Measurements from ENCODE around the gene ABHD16A.

ABHD16A gene

DNA sequence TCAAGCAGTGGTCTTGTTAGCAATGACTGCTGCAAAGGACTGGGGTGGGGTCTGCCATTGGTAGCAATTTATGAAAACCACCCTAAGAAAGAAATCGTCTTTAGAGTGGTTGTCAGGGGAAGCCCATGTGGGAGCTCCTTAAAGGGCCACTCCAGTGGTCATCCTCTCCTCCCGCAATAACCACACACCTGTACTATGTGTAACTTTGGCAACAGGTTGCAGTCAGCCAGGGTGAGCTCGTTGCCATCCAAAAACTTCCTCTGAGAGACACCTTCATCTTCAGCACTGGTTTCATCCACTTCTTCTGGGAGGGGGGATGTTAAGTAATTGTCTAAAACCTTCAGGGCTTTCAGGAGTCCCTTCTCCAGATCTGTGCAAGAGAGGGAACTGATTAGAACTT is 28.9 kb upstream of the ABHD16A start:
- DNase-seq (ENCODE audit: low read depth in 2 of 2) = no peak

DNA sequence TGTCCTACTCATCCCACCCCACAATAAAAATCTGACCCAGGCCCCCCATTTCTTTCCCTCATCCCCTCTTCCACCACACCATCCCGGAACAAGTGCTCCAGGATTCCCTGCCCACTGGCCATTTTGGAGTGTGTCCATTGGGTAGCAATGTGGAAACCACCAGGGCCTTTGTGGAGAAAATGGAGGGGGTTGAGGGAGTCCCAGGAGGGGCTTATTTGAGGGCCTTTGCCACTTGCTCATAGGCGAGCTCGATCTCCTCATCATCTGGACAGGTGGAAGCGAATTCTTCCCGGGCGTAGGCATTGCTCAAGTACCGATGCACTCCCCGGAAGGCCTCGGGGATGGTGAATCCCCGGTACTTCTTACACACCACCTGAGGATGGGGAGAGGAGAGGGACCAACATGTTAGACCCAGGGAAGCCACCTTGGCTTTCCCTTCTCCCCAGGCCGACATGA is 27.5 kb upstream of the ABHD16A start:
- DNase-seq (ENCODE audit: low read depth in 2 of 2) = no peak

DNA sequence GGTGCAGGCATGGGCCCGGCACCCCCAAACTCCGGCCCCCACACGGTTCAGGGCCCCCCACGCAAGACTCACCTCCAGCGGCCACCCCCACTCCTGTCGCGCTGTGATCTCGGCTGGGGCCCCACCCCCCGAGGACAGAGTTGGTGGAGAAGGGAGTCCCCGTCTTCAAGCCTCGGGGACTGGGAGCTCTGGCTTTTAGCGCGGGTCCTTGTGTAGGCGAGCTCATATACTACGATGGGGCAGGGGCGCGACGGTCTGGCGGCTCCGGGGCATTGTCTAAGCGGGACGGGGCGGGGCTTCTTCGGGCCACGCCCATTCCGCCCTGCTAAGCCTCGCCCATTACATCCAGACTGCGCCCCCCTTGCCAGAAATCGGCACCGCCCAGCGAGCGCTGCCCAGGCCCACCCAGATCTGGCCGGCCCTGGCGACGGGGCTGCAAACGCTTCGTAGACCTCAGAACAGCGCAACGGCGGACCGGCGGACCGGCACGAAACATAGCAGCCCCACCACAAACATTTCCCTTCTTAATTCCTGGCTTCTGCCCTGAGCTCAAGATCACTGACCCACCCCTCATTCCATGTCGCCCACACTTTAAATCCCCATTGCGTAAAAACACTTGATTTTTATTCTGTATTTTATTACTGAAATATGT is 27.0 kb upstream of the ABHD16A start:
- DNase-seq (ENCODE audit: low read depth in 2 of 2) = peak; percentile 60 to 65

DNA sequence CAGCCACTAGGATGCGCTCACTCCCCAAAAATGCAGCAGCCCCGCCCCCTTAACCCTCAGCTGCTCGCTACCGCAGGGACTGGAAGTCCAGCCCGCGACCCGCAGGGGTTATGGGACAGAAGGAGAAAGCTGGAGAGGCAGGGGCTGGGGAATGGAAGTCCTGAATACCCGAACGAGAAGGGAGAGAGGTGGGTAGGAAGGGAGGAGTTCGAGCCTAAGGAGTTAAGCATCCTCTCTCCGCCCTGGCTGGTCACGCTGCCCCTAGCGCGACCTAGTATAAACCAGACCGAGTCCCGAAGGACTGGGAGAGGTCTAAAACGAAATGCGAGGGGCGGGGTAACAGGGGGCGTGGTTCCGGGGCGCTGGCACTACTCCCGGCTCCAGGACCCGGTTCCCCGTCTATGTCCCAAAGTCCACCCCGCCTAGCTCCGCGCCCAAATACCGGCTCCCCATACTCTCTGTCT is 26.4 kb upstream of the ABHD16A start:
- DNase-seq (ENCODE audit: low read depth in 2 of 2) = peak; percentile 70 to 71

DNA sequence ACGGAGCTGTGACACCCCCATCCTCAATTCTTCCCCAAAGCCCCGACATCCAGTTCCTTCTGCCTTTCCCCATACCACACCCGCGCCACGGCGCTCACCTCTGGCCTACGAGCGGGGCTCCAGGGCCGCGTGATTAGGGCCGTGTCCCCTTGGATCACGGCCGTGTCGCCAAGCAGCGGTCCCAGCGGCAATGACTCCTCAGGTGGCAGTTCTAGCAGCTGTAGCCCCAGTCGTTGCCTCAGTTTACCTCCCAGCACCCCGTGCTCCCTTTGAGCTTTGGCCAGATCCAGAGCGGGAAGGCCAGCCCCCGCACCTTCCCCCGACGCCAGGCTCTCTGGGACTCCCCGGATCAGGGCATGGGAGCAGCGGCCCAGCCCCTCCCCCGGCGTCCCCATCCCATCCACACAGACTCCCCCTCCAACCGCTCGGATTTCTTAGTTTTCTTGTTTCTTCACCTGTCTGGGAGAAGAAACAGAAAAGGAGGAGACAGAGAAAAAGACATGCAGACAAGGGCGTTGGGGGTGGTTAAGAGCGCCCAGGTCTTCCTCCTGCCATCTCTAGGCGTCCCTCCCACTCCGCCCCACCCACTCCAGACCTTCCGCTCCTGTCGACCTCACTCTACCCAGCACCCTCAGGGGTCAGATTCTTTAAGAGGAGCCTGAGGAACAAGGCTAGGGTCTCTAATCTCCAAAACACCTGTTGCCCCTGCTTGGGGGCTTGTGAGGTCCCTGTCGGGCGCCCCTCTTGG is 25.8 kb upstream of the ABHD16A start, which contains the start of gene DDAH2:
Gene DDAH2, minus strand, starts transcription at position 533 of the 748 bp plus-strand sequence. Its CDS starts 138 bp downstream, at position 395.
- no peak for DNase-seq (ENCODE audit: low read depth in 2 of 2)

DNA sequence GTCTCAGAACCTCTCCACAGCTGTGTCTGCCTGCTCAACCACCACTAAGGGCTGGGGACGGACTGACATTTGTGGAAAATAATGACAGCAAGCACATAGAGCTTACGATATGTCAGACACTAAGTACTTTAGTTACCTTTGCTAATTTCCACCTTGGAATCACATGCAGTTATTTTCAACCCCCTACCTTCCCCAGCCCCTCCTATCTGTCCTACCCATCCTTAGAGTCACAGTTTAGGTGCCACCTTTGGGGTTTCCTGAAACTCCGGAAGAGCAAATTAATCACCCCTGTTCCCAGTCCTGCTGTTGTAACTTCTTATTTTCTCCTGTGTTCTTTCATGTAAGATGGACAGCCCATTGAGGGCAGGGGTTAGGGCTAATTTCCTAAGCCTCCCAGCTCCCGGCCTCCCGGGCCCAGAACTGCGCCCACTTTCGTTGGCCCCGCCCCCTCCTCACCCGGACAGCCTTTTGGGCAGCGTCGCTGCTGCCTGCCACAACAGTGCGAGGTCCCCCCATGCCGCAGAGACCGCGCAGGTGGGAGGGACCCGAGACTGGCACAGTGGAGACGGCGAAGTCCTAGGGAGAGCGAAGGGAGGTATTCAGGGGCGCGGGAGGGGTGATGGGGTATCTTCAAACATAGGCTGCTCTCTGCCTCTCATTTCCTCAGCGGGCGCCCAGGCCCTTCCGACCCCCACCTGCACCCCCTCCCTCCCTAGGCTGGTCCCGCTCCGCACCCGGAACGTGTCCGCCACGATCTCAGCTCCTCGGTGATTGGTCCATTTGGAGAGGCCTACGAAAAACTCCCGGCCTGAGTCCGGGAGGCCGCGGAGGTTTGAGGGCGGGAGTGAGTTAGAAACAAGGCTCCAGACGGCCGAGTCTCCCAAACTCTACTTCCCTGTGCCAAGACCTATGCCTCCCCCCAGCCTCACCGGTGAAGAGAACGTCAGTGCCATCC is 24.9 kb upstream of the ABHD16A start:
- DNase-seq (ENCODE audit: low read depth in 2 of 2) = no peak

DNA sequence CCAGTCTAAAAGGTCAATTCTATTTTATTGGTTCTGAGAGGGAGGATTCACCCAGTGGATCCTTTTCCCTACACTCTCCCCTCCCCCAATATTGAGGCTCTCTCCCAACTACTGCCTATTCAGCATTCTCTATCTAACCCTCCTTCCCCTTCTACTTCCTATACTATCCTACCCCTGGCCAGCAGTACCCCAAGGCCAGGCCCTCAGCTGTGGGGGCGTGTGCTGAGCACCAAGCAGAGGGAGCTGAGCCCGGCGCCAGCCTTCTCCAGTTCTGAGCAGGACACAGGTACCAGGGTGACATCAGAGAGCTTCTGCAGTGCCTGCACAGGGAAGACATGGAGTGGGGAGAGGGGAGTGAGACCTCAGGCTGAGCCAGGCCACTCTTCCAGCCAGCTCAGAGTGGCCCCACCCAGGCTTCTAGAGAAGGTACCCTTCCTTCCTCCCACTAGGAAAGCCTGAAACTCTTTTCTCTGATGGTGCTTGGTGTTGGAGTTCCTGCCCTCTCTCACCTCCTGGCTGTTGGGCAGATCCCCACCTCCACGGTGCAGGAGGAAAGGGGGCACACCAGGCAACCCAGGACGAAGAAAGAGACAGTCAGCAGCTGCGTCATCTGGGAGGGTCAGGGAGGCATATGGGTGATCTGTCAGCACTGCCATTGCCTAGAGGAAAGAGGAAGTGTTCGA is 24.1 kb upstream of the ABHD16A start:
- DNase-seq (ENCODE audit: low read depth in 2 of 2) = no peak

DNA sequence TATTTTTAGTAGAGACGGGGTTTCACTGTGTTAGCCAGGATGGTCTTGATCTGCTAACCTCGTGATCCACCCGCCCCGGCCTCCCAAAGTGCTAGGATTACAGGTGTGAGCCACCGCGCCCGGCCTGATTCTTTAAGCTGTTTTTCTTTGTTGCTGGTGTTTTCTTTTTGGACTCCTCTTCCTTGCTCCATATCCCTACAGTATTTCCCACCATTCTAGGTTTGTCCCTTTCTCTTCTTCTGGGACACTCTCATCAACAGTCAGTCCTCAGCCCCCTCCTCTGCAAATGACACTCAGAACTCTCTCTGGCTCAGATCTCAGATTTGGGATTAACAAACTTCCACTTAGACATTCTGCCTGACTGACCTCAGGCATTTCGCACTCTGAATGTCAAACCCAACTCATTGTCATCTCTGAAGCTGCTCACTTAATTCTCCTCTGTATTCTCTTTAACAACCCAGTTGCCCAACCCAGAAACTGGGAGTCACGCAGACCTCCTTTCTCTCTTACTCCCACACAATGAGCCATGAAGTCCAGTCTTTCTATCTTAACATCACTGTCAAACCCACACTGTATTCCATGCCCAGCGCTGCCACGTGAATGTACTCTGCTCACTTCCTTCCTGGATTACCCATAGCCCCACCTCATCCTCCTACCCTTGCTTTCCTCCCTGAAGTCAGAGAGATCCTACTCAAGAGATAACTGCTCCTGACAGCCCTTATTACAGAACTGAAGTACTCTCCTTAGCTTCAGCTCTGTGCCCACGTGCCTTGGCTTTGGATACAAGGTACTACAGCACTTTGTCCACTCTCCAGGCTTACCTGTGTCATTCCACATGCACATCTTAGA is 22.6 kb upstream of the ABHD16A start:
- no peak for DNase-seq (ENCODE audit: low read depth in 2 of 2)

DNA sequence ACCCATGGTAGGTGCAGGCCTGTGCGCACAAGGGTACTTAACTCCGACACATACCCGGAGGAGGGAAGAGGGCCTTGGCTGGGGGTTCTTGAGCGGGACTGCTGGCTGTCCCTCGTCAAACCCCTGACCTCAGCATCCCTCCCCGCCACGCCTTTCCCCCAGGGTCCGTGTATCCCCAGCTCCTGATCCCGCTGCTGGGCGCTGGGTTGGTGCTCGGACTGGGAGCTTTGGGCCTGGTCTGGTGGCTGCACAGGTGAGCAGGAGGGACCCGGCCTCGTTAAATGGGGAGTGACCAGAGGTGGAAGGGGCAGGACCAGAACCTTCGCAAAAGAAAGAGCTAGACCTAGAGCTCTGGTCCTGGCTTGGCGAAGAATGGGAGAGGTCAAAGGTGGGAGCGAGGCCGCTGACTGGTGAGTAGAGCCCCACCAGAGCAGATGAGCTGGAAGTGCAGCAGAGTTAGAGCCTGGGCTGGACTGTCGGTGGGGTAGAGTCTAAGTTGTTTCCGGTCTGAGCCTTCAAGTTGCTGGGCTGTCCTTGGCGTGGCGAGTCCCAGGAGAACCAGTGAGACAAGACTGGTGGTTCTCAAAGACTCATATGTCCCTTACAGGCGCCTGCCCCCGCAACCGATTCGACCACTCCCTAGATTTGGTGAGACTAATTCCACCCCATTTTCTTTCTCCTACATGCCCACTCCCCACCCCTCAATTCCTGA is 21.0 kb upstream of the ABHD16A start:
- no peak for DNase-seq (ENCODE audit: low read depth in 2 of 2)

DNA sequence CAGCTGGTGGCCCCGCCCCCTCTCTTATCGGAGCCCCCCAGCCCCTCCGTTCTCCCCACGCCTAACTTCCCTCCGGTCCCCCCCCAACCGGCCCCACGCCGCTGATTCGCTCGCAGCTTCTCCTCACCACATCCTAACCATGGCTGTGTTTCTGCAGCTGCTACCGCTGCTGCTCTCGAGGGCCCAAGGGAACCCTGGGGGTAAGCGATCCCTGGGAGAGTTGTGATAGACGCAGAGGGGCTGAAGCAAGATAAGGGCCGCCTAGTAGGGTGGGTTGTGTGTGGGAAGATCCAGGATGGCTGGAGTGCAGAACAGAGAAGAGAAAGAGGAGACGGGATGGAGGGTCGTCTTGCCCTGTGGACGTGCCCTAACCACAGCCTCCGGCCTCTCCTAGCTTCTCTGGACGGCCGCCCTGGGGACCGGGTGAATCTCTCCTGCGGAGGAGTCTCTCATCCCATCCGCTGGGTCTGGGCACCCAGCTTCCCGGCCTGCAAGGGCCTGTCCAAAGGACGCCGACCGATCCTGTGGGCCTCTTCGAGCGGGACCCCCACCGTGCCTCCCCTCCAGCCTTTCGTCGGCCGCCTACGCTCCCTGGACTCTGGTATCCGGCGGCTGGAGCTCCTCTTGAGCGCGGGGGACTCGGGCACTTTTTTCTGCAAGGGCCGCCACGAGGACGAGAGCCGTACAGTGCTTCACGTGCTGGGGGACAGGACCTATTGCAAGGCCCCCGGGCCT is 20.3 kb upstream of the ABHD16A start, which contains the start of gene MPIG6B:
Gene MPIG6B, plus strand, starts transcription at position 129 of the 735 bp plus-strand sequence. Its CDS starts 11 bp downstream, at position 140.
- DNase-seq (ENCODE audit: low read depth in 2 of 2) = no peak

DNA sequence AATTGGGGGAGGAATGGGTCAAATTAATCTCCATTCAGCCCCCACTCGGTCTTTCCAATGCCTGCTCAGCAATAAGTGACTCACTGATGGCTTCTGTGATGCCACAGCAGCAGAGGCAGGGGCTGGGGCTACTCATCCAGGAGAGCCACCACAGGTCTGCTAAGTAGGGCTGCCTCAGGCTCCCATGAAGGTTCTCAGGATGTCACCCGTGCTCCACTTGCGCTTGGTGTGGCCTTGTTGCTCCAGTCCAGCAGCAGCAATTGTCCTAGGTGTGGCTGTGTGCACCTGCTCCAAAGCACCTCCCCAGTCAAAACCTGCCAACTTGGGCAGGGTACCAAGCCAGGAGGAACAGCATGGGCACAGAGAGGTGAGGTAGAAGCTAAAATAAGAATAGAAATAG is 19.0 kb upstream of the ABHD16A start:
- DNase-seq (ENCODE audit: low read depth in 2 of 2) = no peak

DNA sequence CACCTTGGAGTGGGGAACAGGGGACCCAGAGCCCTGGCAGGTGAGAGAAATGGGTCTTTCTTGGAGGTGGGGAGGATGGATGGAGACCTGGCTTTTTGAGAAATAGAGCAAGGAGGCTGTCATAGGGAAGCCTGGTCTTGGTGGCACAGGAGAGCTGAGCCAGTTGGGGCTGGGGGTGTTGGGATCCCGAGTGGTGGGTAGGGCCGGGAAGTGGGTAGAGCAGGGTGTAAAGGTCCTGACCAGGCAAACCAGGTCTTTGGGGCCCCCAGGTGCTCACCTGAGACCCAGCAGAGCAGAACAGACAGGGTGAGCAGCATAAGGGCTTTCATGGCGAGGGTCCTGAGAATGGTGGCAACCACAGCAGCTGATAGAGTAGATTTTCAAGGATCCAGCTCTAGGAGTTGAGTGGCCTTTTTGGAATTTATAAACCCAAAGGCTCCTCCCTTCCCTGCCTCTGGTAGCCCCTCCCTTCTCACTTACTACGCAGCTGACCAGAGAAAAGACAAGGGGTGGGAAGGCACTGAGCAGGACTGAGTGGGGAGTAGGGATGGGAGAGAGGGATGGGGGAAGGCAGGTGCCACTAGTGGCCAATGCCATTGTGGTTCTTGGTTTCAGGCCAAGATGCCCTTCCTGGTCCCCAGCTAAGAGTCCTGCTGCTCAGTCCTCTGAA is 18.4 kb upstream of the ABHD16A start, which contains the start of gene LY6G6C:
Gene LY6G6C, minus strand, starts transcription at position 396 of the 670 bp plus-strand sequence. Its CDS starts 67 bp downstream, at position 329.
- no peak for DNase-seq (ENCODE audit: low read depth in 2 of 2)

DNA sequence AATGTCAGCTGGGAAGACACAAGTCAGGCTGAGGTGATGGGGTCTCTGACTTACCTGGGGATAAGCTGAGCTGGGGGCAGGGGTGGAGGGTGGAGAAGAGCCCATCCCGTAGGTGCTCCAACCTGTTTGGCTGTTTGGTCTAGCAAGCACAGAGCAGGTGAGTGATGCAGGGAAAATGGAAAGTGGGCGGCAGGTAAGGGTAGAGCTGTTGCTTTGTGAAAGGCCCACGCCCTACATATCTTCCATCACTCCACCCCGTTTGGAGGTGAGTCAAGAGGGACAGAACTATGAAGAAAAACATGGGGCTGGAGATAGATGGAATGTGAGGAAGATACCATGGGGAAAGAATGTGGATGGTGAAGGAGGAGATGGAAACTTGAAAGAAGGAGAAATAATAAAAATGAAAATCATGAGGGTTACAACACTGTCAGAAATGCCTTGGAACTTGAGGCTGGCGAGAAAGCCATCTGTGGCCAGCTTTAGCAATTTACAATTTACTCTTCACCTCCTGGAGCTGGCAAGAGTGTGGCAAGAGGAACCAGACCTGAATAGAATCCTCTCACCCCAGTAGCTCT is 17.2 kb upstream of the ABHD16A start:
- no peak for DNase-seq (ENCODE audit: low read depth in 2 of 2)

DNA sequence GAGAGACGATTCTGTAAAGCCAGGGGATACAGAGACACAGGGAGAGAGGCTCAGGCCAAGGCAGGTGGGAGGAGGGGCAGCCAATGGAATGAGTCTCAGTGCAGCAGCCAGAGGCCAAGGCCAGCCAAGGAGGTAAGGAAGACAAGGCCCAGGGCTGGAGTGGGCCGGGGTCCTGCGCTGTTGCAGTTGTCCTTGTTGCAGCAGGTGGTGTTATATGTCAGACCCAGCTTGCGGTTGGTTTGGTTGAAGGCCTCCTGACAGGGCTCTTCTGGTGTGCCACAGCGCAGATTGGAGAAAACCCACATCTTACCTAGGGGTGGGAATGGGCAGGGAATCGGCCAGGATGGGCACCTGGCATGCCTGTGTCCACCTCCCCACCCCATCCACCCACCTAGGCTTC is 15.9 kb upstream of the ABHD16A start:
- DNase-seq (ENCODE audit: low read depth in 2 of 2) = no peak

DNA sequence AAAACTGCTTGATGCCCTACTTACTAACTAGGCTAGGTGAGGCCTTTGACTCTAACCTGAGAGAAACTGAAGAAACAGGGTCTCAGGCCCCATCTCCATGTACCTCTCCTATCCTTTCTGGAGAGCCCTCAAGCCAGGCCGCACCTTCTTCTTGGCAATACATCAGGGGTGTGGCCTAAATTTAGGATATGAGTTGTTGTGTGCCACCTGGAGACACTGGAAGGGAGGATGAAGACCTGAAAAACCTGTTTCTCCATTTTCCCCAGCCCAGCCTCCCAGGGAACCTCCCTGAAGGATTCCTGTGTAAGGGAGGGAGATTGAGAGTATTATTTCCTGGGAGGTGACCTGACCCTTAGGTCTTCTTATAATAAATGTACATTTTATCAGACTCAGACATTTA is 15.1 kb upstream of the ABHD16A start:
- no peak for DNase-seq (ENCODE audit: low read depth in 2 of 2)

DNA sequence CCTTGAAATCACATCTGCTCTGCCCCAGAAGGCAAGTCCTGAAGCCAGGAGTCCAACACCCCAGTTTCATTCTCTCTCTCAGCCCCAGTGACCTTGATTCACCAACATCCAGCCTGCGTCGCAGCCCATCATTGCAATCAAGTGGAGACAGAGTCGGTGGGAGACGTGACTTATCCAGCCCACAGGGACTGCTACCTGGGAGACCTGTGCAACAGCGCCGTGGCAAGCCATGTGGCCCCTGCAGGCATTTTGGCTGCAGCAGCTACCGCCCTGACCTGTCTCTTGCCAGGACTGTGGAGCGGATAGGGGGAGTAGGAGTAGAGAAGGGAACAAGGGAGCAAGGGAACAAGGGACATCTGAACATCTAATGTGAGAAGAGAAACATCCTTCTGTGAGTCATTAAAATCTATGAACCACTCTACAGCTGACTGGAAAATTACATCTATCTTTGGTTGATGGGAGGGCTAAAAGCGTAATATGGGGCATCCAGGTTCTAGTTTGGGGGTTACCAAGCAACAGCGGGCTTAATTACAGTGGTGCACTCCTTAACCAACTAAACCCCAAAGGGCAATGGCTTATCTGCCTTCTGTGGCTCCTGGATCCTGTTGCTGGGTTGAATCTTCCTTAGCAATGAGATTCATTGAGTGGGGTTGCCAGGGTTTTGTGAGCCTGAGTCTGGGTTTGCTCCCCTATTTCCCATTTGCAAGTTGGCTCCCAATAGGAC is 14.5 kb upstream of the ABHD16A start:
- DNase-seq (ENCODE audit: low read depth in 2 of 2) = no peak
